ENCODE results near the gene FPR2.
"Not testable (repeated sequence)": the region's sequence is repeated elsewhere in the genome, so short reads cannot be mapped to it uniquely, and the experiment has no call there.

FPR2 gene

DNA sequence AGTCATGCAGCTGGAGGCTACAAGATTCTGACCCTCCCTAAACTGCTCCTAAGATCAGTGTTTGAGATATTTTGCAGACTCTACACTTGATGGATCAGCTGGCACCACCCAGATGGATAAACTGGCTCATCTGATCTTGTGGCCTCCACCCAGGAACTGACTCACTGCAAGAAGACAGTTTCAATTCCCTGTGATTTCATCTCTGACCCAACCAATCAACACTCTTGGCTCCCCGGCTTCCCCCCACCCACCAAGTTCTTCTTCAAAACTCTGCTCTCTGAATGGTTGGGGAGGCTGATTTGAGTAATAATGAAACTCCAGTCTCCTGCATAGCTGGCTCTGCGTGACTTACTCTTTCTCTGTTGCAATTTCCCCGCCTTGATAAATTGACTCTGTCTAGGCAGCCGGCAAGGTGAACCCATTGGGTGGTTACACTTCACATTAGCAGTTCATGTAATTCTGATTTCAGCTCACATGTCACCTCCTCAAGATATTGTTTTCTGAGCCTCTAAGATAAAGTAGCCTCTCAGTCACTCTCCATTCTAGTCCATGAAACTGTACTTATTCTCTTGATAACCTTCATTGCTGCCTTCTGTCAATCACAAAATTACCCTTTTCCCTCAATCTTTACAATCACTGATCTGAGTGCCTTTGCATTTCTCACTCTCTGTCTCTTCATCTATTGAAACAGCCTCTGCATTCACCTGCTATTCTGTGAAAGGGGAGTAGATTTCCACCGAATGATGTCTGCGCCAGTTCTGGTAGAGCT, 24.1 kb downstream of the FPR2 start:
- DNase-seq = peak in 1 of 2 experiments; percentile 1

DNA sequence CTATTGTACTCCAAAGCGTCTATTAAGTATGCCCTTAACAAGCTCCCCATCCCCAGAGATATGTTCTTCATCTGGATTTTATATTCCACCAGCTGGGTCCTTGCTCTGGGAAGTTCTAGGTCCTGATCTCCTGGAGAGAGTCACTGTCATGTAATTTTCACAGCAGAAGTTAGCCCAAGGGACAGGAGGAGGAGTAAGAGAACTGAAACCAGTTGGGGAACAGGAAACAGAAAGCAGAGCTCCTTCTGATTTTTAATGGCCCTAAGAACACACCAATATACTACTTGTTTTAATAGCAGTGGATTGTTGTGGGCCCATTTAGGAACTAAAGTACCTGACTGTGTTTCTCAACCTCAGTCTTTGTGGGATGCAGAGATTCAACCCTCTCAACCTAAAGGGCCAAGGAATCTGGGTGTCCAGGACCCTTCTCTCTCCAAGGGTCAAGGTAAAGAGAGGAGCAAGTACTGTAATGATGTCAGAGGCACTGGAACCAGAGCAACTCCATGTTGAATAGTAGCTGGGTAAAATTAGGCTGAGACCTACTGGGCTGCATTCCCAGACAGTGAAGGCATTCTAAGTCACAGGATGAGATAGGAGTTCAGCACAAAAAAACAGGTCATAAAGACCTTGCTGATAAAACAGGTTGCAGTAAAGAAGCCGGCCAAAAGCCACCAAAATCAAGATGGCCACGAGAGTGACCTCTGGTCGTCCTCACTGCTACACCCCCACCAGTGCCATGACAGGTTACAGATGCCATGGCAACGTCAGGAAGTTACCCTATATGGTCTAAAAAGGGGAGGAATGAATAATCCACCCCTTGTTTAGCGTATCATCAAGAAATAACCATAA, 25.9 kb downstream of the FPR2 start:
- no peak for DNase-seq

DNA sequence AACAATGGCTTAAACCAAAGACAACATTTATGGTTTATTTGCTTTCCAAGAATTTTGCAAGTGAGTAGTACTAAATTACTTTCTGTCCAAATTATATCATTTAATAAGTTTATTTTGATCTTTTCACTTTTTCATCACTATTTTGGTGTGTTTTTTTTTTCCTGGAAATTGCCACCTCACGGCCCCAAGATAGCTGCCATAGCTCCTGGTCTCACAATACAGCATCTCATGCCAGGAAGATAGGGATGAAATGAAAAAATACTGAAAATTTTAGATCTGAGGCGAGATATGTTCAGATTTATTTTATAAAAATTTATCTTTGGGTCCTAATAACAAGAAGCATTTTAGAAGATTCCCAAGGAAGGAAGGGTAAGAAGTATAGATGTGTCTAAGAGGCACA, 27.0 kb downstream of the FPR2 start:
- no peak for DNase-seq

DNA sequence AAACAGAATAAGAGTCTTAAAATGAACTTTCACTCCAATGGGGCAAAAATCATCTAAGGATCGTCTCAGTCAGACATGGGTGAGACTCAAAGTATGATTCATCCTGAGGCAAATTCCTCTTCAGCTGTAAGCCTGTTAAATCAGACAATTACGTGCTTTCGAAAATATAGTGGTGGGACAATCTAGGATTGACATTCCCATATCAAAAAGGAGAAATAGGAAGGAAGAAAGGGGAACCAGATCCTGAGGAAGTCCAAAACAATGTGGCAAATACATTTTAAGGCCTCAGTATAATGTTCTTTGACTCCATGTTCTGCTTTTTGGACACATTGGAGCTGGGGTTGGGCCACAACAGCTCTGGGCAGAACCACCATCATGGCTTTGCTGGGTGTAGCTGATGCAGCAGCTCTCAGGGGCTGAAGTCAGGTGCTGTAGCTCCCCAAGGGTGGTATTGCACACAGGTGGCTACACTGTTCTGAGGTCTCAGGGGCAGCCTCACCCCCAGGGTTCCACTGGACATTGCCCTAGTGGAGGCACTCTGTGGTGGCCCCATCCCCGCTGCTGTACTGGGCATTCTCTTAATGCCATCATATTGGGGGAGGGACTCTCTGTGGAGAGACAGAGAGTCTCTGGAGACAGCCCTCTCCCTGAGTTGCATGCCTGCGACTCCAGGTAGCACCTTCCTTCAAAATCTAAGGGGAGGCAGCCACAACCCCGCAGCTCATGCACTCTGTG, 28.2 kb downstream of the FPR2 start:
- DNase-seq = no peak

DNA sequence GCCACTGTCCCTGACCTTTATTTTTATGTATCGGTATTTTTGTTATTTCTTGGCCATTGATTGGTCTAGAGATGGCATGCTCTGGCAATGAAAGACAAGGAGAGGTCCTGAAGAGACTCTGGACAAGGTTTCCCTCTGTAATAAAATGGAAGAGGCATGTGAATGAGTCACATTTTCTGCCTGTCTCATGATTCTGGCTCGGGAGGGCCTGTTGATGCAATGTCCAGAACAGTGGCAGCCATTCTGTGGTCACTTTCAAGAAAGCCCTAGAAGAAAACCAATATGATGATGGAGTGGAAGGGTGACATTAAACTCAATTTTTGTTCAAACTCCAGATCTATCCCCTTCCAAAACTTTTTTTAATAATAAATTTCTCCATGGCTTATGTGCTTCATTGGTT, 32.0 kb downstream of the FPR2 start:
- no peak for DNase-seq

DNA sequence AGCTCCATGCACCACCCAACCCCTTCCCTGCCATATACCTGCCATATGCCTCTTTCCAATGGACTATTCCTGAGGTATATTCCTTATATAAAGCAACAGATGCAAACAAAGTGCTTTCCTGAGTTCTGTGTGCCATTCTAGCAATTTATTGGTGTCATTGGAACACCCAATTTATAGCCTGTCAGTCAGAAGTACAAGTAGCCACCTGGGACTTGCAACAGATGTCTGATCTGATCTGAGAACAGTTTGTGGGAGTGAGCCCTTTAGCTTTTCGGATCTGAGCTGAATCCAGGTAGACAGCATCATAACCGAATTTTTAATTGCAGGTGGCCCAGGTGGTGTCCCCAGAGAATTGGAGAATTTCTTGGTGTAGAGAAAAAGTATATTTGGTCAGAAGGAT, 33.0 kb downstream of the FPR2 start:
- no peak for DNase-seq

DNA sequence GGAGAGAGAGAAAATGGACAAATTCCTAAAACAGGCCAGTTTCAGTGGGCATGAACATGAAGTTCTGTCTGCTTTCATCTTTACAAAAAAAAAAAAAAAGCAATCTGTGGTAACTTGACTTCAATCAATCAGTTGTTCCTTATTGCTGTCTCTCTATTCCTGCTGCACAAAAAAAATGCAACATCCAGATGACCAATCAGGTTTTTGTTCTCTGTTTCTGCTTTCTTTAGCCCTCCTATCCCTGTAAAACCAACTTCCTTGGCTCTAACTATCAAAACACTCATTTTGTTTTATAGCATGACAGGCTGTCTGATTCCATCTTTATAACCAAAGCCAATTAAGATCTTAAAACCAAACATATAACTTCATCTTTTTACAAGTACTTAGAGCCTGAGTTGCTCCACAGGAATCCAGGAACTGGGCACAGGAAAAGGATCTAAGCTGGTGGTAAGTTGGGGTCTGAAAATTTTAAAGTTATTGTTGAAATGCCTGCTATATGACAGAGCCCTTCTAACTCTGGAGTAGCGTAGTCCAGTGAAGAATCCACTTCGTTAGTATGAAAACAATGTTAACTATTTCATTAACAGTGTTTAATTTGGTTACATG, 34.0 kb downstream of the FPR2 start, which contains the start of gene FPR3:
TSS of gene FPR3 (plus strand) at position 273 of the 606 bp plus-strand sequence. CDS start 28,592 bp downstream, outside the sequence.
- no peak for DNase-seq

DNA sequence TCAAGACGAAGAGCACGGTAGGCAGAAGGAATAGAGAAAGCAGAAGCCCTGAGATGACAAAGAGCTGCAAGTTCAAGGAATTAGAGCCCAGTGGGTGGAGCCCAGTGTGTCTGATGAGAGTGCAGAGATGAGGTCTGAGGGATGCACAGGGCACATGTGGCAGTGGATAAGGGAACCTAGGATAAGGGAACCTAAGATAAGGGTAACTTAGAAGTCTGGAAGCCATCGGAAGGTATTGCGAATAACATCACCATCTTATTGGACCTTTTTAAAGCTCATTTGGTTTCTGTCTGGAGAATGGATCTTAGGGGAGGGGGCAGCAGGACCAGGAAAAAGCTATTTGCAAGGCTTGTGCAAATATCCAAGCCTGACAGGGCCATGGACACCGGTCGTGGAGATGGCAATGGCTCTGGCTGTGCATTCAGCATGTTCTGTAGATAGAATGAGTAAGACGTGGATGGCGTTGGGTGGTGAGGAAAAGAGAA, 35.3 kb downstream of the FPR2 start:
- no peak for DNase-seq

DNA sequence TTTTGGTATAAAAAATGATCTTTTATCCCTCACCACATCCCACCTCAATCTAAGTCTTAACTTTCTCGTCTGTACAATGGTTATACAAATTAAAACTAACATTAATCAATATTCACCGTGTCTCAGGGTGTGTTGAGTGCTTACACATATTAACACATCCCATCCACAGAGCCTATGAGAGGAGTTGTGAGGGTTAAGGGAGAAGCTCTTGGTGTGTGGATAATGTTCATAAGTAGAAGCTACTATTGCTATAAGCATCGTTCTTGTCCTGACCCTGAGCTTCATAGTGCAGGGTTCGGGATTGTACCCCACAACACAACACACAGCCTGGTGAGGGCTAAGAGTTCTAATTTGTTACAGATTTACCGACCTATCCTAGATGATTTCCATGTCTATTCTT, 36.5 kb downstream of the FPR2 start:
- no peak for DNase-seq

DNA sequence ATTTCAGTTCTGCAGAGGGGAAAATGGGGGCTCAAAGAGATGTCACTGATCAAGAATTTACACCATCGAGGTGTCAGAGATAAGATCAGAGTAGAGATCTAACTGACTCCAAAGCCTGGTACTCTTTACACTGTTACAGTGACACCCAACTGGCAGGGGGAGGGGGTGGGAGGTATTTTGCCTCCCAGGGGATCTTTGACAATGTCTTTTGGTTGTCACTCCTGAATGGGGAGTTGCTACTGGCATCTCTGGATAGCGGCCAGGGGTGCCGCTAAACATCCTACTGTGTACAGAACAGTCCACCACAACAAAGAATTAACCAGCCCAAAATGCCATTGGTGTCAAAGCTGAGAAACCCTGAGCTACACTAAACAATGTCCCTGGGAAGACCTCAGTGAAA, 37.1 kb downstream of the FPR2 start:
- no peak for DNase-seq

DNA sequence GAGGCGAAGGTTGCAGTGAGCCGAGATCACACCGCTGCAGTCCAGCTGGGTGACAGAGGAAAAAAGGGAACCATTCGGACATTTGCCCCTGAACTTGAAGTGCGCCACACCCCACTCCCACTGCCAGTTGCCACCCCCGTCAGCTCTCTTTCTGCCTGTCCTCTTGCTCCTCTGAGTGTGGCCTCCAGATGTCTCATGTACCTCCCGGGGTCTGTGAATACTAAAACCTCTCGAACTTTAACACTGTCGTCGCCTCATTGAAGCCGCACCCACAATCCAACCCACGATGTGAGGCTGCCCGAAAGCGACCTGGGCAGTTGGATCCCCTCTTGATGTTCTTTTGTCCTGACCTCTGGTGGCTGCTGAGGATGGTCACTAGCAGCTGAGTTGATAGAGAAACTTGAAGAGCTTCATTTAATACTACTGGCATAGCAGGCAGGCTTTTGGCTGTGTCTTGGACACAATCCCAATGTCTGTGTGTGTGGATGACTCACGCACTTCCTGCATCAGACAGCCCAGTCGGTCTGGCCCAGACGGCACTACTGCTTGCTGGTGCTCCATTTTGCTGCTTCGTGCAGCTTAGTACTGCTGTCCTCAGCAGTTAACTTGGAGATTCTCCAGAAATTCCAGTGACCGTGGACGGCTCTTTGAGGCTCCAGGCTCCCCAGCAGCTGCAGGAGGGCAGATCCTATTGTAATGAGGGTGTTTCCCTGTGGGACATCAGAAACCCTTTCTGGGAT, 38.2 kb downstream of the FPR2 start:
- no peak for DNase-seq

DNA sequence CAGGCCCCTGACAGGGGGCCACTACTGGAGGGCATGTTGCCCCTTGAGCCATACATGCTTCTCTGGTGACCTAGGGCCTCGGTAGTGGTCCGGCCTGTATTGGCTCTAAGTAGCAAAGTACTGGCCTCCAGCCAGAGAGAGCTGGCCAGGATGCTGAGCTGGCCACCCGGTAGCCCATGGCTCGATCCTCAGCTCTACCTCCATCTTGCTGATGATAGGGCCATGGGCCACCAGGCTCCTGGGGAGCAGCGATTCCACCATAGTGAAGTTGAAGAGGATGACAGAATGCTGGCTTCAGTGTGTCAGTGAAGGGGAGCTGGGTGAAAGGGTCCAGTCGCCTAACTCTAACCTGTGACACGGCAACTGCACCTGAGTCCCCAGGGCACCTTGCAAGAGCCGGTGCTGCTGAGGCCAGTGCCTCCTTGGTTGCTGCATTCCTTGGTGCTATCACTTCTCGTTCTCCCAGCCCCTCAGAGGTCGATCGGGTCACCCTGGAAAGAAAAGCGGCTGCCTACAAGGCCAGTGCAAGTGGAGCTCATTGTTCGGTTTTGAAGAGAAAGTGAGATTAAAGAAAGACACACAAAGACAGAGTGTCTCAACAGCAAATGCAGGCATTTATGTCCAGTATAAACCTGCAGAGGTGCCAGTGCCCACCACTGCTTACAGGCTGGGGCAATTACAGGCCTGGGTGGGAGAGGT, 38.9 kb downstream of the FPR2 start:
- no peak for DNase-seq

DNA sequence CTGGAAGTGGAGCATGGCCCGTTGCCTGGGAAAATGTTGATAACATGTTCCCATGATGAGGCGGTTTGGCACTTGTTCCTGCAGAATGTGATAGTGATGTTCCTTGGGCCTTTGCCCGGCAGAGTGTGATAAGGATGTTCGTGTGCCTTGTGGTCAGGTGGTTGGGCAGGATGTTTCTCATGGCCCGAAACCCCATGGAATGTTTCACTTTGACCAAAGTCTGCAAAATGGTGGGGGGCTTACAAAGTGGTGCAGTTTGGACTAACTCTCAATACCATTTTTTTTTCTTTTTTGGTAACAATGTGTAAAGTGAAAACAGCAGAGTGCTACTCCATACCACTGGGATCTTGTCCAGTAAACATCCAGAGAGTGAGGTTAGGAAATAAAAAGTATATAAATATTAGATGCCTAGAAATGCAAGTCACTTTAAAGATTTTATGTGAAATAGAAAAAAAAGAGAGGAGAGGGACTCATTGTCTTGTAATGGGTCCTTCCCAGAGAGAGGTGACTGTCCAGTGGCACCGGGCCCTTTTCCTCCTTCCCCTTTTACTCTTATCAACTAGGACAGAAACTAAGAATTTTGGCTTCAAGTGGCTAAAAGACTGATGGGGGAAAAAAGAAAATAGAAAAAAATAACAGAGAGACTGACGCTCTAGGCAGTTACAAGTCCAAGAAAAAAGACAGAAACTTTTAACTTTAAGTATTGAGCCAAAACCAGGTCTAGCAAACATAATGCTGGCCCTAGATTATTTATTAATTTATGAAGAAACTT, 39.7 kb downstream of the FPR2 start:
- no peak for DNase-seq

DNA sequence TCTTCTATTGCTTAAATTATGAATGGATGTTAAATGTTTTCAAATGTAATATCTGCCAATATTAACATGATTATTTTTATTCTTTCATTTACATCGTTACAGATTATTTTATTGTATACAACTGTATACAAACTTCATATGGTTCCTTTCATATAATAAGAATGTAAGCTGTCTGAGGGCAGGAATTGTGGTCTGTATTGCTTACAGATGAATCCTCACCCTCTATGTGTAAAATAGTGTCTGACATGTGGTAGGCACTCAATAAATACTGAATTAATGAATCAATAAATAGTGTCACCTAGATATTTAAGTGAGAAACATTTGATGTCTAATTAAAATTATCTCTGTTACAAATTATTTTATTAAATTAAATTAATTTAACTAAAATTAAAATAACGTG, 41.8 kb downstream of the FPR2 start:
- DNase-seq = no peak

DNA sequence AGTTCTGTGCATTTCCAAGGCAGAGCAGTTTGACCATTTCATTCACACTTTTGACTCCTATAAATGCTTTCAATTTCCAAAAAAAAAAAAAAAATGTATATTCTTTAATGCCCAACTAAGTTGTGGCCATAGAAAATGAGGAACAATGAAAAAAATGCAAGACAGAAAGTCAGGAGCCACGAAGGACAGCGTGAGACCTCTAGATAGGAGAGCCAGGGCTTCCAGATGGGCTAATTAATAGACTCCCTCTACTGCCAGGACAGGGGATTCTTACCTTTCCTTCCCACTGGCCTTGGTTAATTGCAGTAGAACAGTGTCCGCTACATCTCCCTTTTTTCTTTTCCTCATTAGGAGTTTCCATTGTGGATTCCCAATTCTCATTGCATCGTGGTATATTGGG, 42.5 kb downstream of the FPR2 start:
- no peak for DNase-seq

DNA sequence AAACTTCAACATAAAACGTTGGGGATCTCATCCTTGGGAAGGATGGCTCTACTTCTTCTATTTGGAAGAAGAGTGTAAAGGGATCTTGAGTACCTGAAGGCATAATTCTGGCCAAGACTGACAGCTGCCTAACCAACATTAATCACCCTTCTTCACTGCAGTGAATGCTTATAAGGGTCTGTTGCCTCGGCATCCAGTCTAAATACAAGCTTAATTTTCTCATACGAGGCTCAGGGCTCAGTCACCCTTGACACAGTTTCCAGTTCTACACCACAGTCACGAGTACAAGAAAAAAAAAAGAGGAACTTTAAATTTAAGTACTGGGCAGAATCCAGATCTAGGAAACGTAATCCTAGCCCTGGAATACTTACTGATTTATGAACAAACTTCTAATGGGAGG, 43.0 kb downstream of the FPR2 start:
- DNase-seq = no peak

DNA sequence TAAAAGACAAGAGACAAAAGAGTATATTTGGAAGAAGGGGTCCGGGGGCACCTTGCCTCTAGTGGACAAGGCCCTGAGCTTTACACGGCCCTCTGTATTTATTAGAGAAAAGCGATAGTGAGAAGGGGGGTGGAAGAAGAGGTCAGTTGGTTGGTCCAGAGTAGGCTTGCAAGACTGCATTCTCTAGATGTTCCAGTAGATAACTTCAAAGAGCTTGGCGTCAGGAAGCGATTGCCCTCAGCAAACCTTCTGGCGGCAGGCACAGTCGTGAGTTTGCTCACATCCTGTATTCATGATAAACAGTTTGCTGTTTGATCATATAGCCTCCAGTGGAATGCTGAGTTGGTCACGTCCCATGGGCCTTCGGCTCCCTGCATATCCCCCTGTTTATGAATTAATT, 43.8 kb downstream of the FPR2 start:
- DNase-seq = not testable (repeated sequence)

DNA sequence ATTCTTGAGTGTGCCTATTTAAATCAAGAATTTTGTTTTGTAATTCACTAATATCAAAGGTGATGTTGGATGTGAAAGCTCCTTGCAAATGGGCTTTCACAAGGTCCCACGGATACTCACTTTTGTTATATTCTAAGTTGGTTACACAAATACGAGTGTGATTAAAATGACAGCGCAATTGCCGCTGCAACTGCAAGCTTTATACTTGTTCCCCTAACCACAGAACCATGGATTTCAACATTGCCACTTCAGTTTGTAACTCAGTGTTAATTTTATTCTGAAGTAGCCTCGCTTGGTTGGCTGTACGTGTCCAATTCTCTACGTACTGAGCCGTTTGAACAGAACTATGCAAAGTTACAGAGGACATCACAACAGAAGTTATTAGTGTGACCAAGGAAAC, 44.4 kb downstream of the FPR2 start:
- DNase-seq = not testable (repeated sequence)

DNA sequence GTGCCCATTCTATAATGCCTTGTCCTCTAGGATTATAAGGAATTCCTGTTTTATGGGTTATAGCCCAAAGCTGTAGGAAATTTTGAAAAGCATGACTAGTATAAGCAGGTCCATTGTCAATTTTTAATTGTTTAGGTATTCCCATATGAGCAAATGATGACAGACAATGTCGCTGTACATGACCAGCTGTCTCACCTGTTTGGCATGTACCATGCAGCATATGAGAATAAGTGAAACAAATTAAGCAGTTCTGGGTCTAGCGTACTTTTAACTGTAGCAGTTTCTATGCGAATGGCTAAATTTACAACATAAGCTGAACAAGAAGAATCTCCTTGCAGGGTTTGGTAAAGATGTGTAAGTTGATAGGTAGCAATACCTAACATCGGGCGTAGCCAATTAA, 45.6 kb downstream of the FPR2 start:
- DNase-seq = not testable (repeated sequence)

DNA sequence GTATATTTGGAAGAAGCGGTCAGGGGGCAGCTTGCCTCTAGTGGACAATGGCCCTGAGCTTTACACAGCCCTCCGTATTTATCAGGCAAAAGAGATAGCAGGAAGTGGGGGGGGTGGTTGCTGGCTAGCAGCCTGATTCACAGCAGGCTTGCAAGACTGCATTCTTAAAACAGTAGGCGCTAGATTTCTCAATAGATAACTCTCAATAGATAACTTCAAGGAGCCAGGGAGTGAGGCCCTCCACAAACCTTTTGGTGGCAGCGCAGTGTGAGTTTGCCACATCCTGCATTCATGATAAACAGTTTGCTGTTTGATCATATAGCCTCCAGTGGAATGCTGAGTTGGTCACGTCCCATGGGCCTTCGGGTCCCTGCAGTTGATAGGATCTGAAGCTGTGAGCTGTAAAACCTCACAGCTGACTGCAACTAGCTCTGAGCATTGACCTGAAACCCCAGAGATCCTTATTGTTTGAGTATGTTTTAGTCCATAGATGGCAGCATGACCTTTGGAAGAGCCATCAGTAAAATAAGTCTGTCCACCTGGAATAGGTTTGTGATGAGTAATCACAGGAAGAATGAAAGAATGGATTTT, 46.2 kb downstream of the FPR2 start:
- DNase-seq = no peak

All from activated CD4-positive, alpha-beta T cell treated with anti-CD3 and anti-CD28 coated beads, Interleukin-2, amount 50 U/mL, for 4 hours (primary cell).